Naive thymus-derived CD8-positive, alpha-beta T cell (primary cell): Measurements from ENCODE around the gene DIS3L2. TPM values are rescaled to one million over a fixed set of nuclear protein-coding genes. Genes with fewer than 3 reads are reported as not detected.
A peak's percentile ranks its signal among the peaks of the same experiment; 100 is the strongest.

Experiments
- ATAC-seq, 2 donors: fragments of 150-1000 bp; cut with Tn5 transposase in 1 of 2; sonication (Bioruptor Pico), chemical (Tn5 transposase) in 1 of 2; 1 replicate in 1 of 2; 2 replicates in 1 of 2; pipeline ENCODE4 v1.10.0; 2021; ENCODE audit warnings: mild to moderate bottlenecking in 2 of 2, moderate library complexity in 2 of 2
- POLR2A ChIA-PET: fragments of 350-600 bp; sonication (Branson Sonifier 250); formaldehyde crosslinking; loops from one replicate; lab custom pipeline; 2021; ENCODE audit warnings: antibody characterized with exemption; lab: Charles Lee
- DNase-seq, 10 donors: peaks; one replicate each; pipeline versions ENCODE4 v3.0.0 to v3.0.0-alpha.2; 2020 to 2022
- H3K27ac Mint-ChIP-seq, 10 donors: one replicate each; pipeline ENCODE4 v1.8.0; 2020 to 2022; ENCODE audit warnings: mild to moderate bottlenecking in 10 of 10, mixed read lengths in 10 of 10, moderate library complexity in 4 of 10, inconsistent platforms in 1 of 10
- H3K27me3 Mint-ChIP-seq, 5 donors: one replicate each; pipeline ENCODE4 v1.8.0; 2021 to 2022; ENCODE audit warnings: mixed read lengths in 5 of 5
- H3K36me3 Mint-ChIP-seq, 3 donors: one replicate each; pipeline ENCODE4 v1.8.0; 2020 to 2022; ENCODE audit warnings: mixed read lengths in 3 of 3, mild to moderate bottlenecking in 2 of 3, inconsistent platforms in 1 of 3
- H3K4me1 Mint-ChIP-seq, 4 donors: one replicate each; pipeline ENCODE4 v1.8.0; 2021 to 2022; ENCODE audit warnings: mixed read lengths in 4 of 4
- H3K4me3 Mint-ChIP-seq, 10 donors: one replicate each; pipeline ENCODE4 v1.8.0; 2020 to 2022; ENCODE audit warnings: mild to moderate bottlenecking in 10 of 10, mixed read lengths in 10 of 10, moderate library complexity in 6 of 10, inconsistent platforms in 1 of 10
- H3K9me3 Mint-ChIP-seq, 9 donors: one replicate each; pipeline ENCODE4 v1.8.0; 2020 to 2022; ENCODE audit warnings: mixed read lengths in 9 of 9, mild to moderate bottlenecking in 3 of 9, inconsistent platforms in 1 of 9, moderate library complexity in 1 of 9
- polyA plus RNA-seq, 3 donors: library from polyadenylated mRNA; unstranded; fragments of 300-500 nt; fragmentation: Illumina TruSeq; gene quantifications; one replicate each; pipeline ENCODE4 v1.2.3, GENCODE V29; 2021
- total RNA-seq, 8 experiments: library from RNA in 2 of 8; stranded (reverse) in 2 of 8; gene quantifications; one replicate each; pipeline ENCODE4 v1.2.3 and lab custom pipeline; 2021 to 2026

DIS3L2 gene
- total and polyA plus RNA-seq, 5 experiments from 2014 or later = 12.5 to 59.1 (median 17.2) TPM

GRCh38 chr2:232006253-232006652 is 44.7 kb downstream of the DIS3L2 start:
- H3K4me3 Mint-ChIP-seq = no peak overlapping the region
- no peak for ATAC-seq
- H3K36me3 Mint-ChIP-seq = peaks cover 6 to 31% (median 10%) of the 10 kb centered on the region in 3 donors
- POLR2A ChIA-PET = interaction anchor here (0.6 kb wide), 1 partner anchor 46 kb away, joined by 3 read pairs; no protein-coding TSS in a partner anchor
- H3K27me3 Mint-ChIP-seq = no peaks in the 10 kb centered on the region
- peak overlapping the region in 1 of 10 donors; percentile 30 for H3K27ac Mint-ChIP-seq
- DNase-seq = no peak
- H3K9me3 Mint-ChIP-seq = no peaks in the 10 kb centered on the region
- H3K4me1 Mint-ChIP-seq = peaks cover 24 to 33% (median 30%) of the 10 kb centered on the region in 4 donors

GRCh38 chr2:232008907-232009638 is 47.6 kb downstream of the DIS3L2 start:
- H3K4me1 Mint-ChIP-seq = peaks cover 9 to 20% (median 17%) of the 10 kb centered on the region in 4 donors
- no peaks in the 10 kb centered on the region for H3K27me3 Mint-ChIP-seq
- H3K4me3 Mint-ChIP-seq = no peak overlapping the region
- H3K36me3 Mint-ChIP-seq = peaks cover 6 to 31% (median 10%) of the 10 kb centered on the region in 3 donors
- H3K27ac Mint-ChIP-seq = peak overlapping the region in 2 of 10 donors; percentile 26 to 30
- DNase-seq (no peak), ATAC-seq (no peak)
- POLR2A ChIA-PET = no interaction called here
- H3K9me3 Mint-ChIP-seq = no peaks in the 10 kb centered on the region

GRCh38 chr2:232009639-232010274 is 48.2 kb downstream of the DIS3L2 start:
- Mint-ChIP-seq H3K27ac (peak overlapping the region in 2 of 10 donors; percentile 26 to 38), H3K4me1 (peaks cover 9 to 19% (median 17%) of the 10 kb centered on the region in 4 donors), H3K9me3 (no peaks in the 10 kb centered on the region), H3K4me3 (no peak overlapping the region), H3K36me3 (peaks cover 6 to 34% (median 10%) of the 10 kb centered on the region in 3 donors), H3K27me3 (no peaks in the 10 kb centered on the region)
- no peak for DNase-seq
- POLR2A ChIA-PET = no interaction called here
- no peak for ATAC-seq

- DNase-seq (no peak), ATAC-seq (no peak)
- H3K27me3 Mint-ChIP-seq = no peaks in the 10 kb centered on the region
- peaks cover 0 to 28% (median 7%) of the 10 kb centered on the region in 3 donors for H3K36me3 Mint-ChIP-seq
- no peak overlapping the region for H3K4me3 Mint-ChIP-seq
- H3K4me1 Mint-ChIP-seq = peaks cover 17 to 29% (median 19%) of the 10 kb centered on the region in 4 donors
- POLR2A ChIA-PET = no interaction called here
- H3K27ac Mint-ChIP-seq = no peak overlapping the region
- no peaks in the 10 kb centered on the region for H3K9me3 Mint-ChIP-seq
Observed at GRCh38 chr2:232013701-232014353, 52.3 kb downstream of the DIS3L2 start.

- Mint-ChIP-seq H3K27ac (peak overlapping the region in 2 of 10 donors; percentile 3 to 34), H3K36me3 (peaks cover 0 to 25% (median 7%) of the 10 kb centered on the region in 3 donors), H3K4me3 (peak overlapping the region in 1 of 10 donors; percentile 16), H3K4me1 (peaks cover 12 to 29% (median 14%) of the 10 kb centered on the region in 4 donors), H3K9me3 (no peaks in the 10 kb centered on the region), H3K27me3 (no peaks in the 10 kb centered on the region)
- ATAC-seq = no peak
- POLR2A ChIA-PET = no interaction called here
- DNase-seq = no peak
Observed at GRCh38 chr2:232014681-232015080, 53.2 kb downstream of the DIS3L2 start.

- ATAC-seq = no peak
- H3K27ac Mint-ChIP-seq = no peak overlapping the region
- H3K36me3 Mint-ChIP-seq = peaks cover 7 to 21% (median 9%) of the 10 kb centered on the region in 3 donors
- peaks cover 11 to 22% (median 14%) of the 10 kb centered on the region in 4 donors for H3K4me1 Mint-ChIP-seq
- no peak for DNase-seq
- no peaks in the 10 kb centered on the region for H3K27me3 Mint-ChIP-seq
- no peak overlapping the region for H3K4me3 Mint-ChIP-seq
- no peaks in the 10 kb centered on the region for H3K9me3 Mint-ChIP-seq
- POLR2A ChIA-PET = no interaction called here
Observed at GRCh38 chr2:232018181-232018580, 56.7 kb downstream of the DIS3L2 start.

GRCh38 chr2:232022718-232023117 is 61.2 kb downstream of the DIS3L2 start:
- DNase-seq = no peak
- Mint-ChIP-seq H3K9me3 (no peaks in the 10 kb centered on the region), H3K27ac (no peak overlapping the region), H3K36me3 (peaks cover 7 to 28% (median 22%) of the 10 kb centered on the region in 3 donors), H3K4me1 (peaks cover 0 to 3% (median 2%) of the 10 kb centered on the region in 4 donors), H3K4me3 (no peak overlapping the region), H3K27me3 (no peaks in the 10 kb centered on the region)
- no peak for ATAC-seq
- POLR2A ChIA-PET = no interaction called here

GRCh38 chr2:232023426-232023825 is 61.9 kb downstream of the DIS3L2 start:
- Mint-ChIP-seq H3K27me3 (no peaks in the 10 kb centered on the region), H3K9me3 (no peaks in the 10 kb centered on the region), H3K4me1 (peaks cover 2 to 5% (median 2%) of the 10 kb centered on the region in 4 donors), H3K36me3 (peaks cover 7 to 28% (median 23%) of the 10 kb centered on the region in 3 donors), H3K4me3 (no peak overlapping the region), H3K27ac (no peak overlapping the region)
- POLR2A ChIA-PET = no interaction called here
- DNase-seq (no peak), ATAC-seq (no peak)

- peak overlapping the region in 1 of 10 donors; percentile 11 for H3K27ac Mint-ChIP-seq
- ATAC-seq = no peak
- DNase-seq = no peak
- H3K9me3 Mint-ChIP-seq = no peaks in the 10 kb centered on the region
- H3K27me3 Mint-ChIP-seq = no peaks in the 10 kb centered on the region
- H3K36me3 Mint-ChIP-seq = peaks cover 7 to 34% (median 30%) of the 10 kb centered on the region in 3 donors
- H3K4me3 Mint-ChIP-seq = no peak overlapping the region
- H3K4me1 Mint-ChIP-seq = peaks cover 3 to 12% (median 4%) of the 10 kb centered on the region in 4 donors
- POLR2A ChIA-PET = no interaction called here
Observed at GRCh38 chr2:232024457-232024856, 62.9 kb downstream of the DIS3L2 start.

GRCh38 chr2:232026910-232027309 is 65.4 kb downstream of the DIS3L2 start:
- peaks cover 3 to 12% (median 4%) of the 10 kb centered on the region in 4 donors for H3K4me1 Mint-ChIP-seq
- DNase-seq (no peak), ATAC-seq (no peak)
- no peaks in the 10 kb centered on the region for H3K27me3 Mint-ChIP-seq
- peaks cover 0 to 1% (median 0%) of the 10 kb centered on the region in 9 donors for H3K9me3 Mint-ChIP-seq
- H3K27ac Mint-ChIP-seq = no peak overlapping the region
- POLR2A ChIA-PET = no interaction called here
- no peak overlapping the region for H3K4me3 Mint-ChIP-seq
- peaks cover 20 to 56% (median 52%) of the 10 kb centered on the region in 3 donors for H3K36me3 Mint-ChIP-seq

GRCh38 chr2:232027530-232027929 is 66.0 kb downstream of the DIS3L2 start:
- Mint-ChIP-seq H3K4me3 (no peak overlapping the region), H3K36me3 (peaks cover 26 to 62% (median 59%) of the 10 kb centered on the region in 3 donors), H3K27ac (no peak overlapping the region), H3K4me1 (peaks cover 3 to 12% (median 5%) of the 10 kb centered on the region in 4 donors), H3K9me3 (peaks cover 0 to 6% (median 0%) of the 10 kb centered on the region in 9 donors), H3K27me3 (no peaks in the 10 kb centered on the region)
- no peak for DNase-seq
- ATAC-seq = no peak
- POLR2A ChIA-PET = no interaction called here

- H3K27ac Mint-ChIP-seq = peak overlapping the region in 1 of 10 donors; percentile 79
- H3K4me3 Mint-ChIP-seq = no peak overlapping the region
- peaks cover 0 to 8% (median 1%) of the 10 kb centered on the region in 9 donors for H3K9me3 Mint-ChIP-seq
- peaks cover 3 to 15% (median 7%) of the 10 kb centered on the region in 4 donors for H3K4me1 Mint-ChIP-seq
- DNase-seq = no peak
- H3K27me3 Mint-ChIP-seq = no peaks in the 10 kb centered on the region
- H3K36me3 Mint-ChIP-seq = peaks cover 20 to 66% (median 64%) of the 10 kb centered on the region in 3 donors
- ATAC-seq = no peak
- POLR2A ChIA-PET = no interaction called here
Observed at GRCh38 chr2:232028071-232028470, 66.6 kb downstream of the DIS3L2 start.
